WERI-Rb-1 (cell line): ENCODE results near the gene FLT4.

Experiments
- DNase-seq: peaks from one replicate; pipeline ENCODE4 v3.0.0-alpha.2; 2020
- H3K27ac ChIP-seq: fragments of 250-450 bp; sonication (Bioruptor Pico); 2 replicates; pipeline ENCODE4 v1.5.1; 2020; ENCODE audit warnings: mild to moderate bottlenecking, moderate library complexity
- H3K27me3 ChIP-seq: fragments of 250-450 bp; sonication (Bioruptor Pico); 2 replicates; pipeline ENCODE4 v1.5.1; 2021; ENCODE audit warnings: mild to moderate bottlenecking, low read depth, moderate library complexity; ENCODE audit not compliant: insufficient read depth, severe bottlenecking
- H3K36me3 ChIP-seq: fragments of 250-450 bp; sonication (Bioruptor Pico); 2 replicates; pipeline ENCODE4 v1.5.1; 2020; ENCODE audit warnings: mild to moderate bottlenecking, moderate library complexity
- H3K4me3 ChIP-seq: 2 replicates; pipeline ENCODE4 v1.5.1; 2011; ENCODE audit warnings: low read depth, mild to moderate bottlenecking, control low read depth, low read length
- H3K9me3 ChIP-seq: fragments of 250-450 bp; sonication (Bioruptor Pico); 2 replicates; pipeline ENCODE4 v1.5.1; 2021; ENCODE audit warnings: mild to moderate bottlenecking, moderate library complexity; ENCODE audit not compliant: severe bottlenecking
- CTCF ChIP-seq: IDR thresholded peaks from 2 replicates; pipeline ENCODE4 v1.5.1; 2011; ENCODE audit warnings: low read depth, mild to moderate bottlenecking, control low read depth, inconsistent platforms, low read length

The FLT4 gene

DNA sequence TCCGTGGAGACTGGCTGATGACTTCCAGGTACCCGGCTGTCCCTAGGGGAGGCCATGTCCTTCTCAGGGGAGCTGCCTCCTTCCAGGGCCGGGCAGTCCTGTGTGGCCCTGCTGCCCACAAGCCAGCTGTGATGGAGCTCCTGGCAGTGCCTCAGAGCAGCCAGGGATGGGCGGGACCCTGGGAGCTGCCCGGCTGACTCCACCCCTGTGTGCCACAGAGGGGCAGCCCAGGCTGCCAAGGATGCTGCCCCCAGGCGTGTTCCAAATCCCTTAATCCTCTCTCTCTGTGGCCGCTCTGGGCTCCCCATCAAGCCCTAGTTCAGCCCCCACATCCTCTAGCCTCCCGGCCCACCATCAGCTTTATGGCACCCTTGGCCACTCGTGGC is 51.1 kb downstream of the FLT4 start:
- Histone ChIP-seq H3K4me3 (no peak overlapping the region), H3K27ac (no peak overlapping the region), H3K9me3 (no peaks in the 10 kb centered on the region), H3K27me3 (no peaks in the 10 kb centered on the region), H3K36me3 (no peaks in the 10 kb centered on the region)
- DNase-seq, result no peak
- TF ChIP-seq CTCF, result no peak

DNA sequence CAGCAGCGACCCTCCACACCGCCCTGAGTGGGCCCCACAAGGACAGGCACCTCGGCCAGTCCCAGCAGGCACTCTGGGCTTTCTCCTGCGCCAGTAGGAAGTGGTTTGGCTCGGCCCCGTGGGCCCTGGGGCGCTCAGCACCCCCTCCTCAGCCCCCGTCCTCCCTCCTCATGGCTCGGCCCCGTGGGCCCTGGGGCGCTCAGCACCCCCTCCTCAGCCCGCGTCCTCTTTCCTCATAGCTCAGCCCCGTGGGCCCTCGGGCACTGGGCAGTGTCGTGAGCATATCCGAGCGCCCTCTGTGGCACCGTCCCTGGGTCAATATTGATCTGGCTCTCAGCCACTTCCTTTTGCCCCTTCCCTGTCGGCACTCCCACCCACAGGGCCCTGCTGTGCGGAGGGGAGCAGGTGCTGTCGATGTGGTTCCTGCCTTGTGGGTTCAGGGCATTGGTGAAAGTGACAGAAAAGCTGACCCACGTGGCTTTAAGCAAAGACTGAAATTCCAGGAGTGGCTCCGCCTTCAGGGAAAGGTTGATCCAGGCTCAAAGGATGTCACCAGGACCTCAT is 52.6 kb downstream of the FLT4 start:
- Histone ChIP-seq H3K27me3 (no peaks in the 10 kb centered on the region), H3K4me3 (no peak overlapping the region), H3K36me3 (no peaks in the 10 kb centered on the region), H3K27ac (no peak overlapping the region), H3K9me3 (no peaks in the 10 kb centered on the region)
- DNase-seq, result no peak
- no peak for TF ChIP-seq CTCF

DNA sequence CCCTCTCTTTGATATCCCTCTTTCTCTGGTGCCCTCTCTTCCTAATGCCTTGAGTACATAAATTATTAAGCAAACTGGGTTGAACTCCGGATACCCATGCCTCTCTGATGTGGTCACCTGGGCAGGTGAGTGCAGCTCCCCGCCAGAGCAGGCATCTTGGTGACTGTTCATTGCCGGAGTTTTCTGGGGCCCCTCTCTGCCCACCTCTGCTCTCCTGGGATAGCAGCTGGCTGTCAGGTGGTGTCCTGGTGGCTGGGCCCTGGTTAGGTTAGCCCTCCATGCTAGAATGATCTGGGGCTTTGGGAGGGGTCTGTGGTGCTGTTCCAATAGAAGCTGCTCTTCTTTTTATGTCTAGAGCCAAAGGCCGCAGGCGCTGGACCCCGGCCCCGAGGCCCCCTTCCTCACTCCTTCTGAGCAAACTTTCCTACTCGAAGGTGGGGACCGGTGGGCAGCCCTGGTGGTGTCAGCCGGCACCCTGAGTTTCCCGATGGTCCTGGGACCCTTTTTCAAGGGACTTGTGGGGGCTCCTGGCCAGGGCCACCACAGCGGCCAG is 53.2 kb downstream of the FLT4 start:
- H3K9me3 ChIP-seq, result no peaks in the 10 kb centered on the region
- H3K27ac ChIP-seq, result no peak overlapping the region
- no peaks in the 10 kb centered on the region for H3K27me3 ChIP-seq
- no peaks in the 10 kb centered on the region for H3K36me3 ChIP-seq
- DNase-seq, result no peak
- no peak overlapping the region for H3K4me3 ChIP-seq
- no peak for TF ChIP-seq CTCF

DNA sequence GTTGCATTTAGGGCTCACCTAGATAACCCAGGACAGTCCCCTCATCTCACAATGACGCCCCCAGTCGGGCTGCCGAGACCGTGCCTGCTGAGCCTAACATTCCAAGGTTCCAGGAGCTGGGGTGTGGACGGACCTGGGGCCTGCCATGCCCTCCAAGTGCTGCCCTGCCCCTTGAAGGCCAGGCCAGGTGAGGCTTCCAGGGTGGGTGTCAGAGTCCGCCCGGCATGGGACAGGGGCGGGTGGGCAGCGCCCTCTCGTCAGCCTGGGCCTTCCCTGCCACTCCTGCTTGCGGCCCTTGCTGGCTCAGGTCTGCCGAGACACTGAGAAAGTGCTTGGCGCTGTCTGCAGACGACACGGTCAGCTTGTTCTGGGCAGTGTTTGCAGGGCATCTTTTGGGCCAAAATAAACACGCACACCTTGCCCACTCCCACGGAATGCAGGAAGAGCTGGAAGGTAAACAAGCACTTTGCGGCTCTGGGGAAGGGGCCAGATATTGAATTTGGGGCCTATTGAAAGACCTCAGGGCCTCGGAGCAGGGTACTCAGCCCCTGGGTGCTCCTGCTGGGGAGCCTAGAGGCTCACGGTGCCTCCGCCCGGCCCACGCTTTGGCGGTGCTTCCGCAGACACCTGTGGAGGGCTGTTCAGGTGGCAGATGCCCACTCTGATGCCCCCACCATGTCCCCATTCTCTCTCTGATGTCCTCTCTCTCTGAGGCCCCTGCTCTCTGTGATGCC is 53.9 kb downstream of the FLT4 start:
- no peak for DNase-seq
- H3K27ac ChIP-seq, result no peak overlapping the region

DNA sequence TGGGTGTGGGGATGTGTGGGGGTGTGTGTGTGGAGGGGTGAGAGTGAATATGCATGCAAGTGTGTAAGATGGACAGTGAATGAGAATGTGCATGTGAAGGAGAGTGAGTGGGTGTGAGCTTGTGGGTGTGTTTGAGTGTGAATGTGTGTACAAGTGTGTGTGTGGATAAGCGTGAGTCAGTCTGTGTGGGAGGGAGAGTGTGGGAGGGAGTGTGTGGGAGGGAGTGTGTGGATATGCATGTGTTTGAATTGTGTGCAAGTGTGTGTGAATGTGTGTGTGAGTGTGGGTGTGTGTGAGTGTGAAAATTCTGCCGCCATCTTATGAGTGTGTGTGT is 54.4 kb downstream of the FLT4 start:
- TF ChIP-seq CTCF, result no peak
- no peak for DNase-seq
- no peaks in the 10 kb centered on the region for H3K9me3 ChIP-seq
- H3K36me3 ChIP-seq, result no peaks in the 10 kb centered on the region
- H3K4me3 ChIP-seq, result no peak overlapping the region
- peaks cover 4% of the 10 kb centered on the region for H3K27me3 ChIP-seq
- no peak overlapping the region for H3K27ac ChIP-seq

More for the DNA sequence above, 53.9 kb downstream of the FLT4 start:
- no peaks in the 10 kb centered on the region for H3K9me3 ChIP-seq
- no peak for TF ChIP-seq CTCF
- no peaks in the 10 kb centered on the region for H3K36me3 ChIP-seq
- H3K27me3 ChIP-seq, result no peaks in the 10 kb centered on the region
- H3K4me3 ChIP-seq, result no peak overlapping the region
